ENCODE results near the gene DHCR7.

The DHCR7 gene

GRCh38 chr11:71456294-71456693, 8.1 kb upstream of the DHCR7 start:
- no peak for DNase-seq

DNA sequence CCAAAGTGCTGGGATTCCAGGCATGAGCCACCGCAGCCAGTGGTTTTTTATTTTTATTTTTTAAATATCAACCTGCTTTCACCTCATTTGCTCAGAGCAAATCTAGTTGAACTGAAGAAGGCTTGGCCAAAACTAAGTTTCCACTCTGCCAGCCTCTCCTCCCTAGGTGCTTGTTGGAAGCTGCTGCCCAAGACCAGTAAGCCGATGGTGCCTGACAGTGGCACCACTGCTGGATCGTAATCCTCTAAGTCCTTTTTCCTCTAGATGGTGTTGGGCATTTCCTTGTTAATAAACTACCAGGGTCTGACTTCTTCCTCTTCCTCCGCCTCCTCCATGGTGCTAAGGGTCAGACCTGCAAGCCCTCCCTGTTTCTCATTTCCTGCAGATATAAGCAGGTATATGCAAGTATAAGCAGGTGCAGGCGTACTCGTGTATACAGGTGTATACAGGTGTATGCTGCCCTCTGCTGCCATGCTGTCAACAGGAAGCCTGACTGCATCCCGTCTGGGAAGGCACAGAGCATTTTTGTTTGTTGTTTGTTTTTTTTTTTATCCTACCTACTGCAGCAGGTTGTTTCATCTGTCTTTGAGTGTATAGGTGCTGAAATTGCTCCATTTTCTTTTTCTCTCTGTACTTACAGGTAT, 6.4 kb upstream of the DHCR7 start:
- peak; percentile 59 for DNase-seq

GRCh38 chr11:71453918-71454304, 5.7 kb upstream of the DHCR7 start:
- no peak for DNase-seq

DNA sequence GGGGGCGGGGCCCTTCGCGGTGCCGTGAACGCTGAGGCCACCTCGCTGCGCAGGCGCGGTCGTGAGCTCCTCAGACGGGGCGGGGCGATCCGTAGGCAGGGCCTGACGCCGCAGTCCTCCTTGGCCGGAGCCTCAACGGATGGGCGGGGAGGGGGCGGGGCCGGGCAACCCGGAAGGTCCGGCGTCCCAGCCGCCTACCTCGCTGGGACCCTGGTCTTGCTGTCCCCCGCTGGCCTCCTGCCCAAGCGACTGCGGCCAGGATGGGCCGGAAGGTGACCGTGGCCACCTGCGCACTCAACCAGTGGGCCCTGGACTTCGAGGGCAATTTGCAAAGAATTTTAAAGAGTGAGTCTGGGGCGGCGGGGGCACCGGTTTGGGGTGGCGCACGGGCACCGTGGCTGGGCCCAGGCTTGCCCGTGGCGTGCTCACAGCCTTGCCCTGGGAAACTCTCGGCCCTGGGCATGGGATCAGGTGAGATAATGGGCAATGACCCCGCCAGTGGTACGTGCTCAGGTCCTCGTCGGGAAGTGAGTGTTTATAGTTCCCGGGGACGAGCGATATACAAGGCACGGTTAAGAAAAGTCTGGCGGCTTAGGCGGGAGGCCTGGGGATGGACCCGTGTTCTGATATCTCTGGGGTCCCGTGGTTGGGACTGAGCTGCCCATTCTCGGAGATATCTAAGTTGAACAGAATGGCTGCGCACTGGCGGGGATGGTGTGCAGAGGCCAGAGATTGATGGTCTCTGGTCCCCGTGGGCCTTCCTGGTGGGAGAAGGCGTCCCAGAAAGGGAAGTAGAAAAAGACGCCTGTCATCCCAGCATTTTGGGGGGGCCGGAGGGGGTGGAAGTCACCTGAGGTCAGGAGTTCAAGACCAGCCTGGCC, 5.1 kb upstream of the DHCR7 start, which contains the start of gene NADSYN1:
Gene NADSYN1, plus strand, starts transcription at position 167 of the 881 bp plus-strand sequence. Its CDS starts 94 bp downstream, at position 261.
- DNase-seq, result peak; percentile 94

DNA sequence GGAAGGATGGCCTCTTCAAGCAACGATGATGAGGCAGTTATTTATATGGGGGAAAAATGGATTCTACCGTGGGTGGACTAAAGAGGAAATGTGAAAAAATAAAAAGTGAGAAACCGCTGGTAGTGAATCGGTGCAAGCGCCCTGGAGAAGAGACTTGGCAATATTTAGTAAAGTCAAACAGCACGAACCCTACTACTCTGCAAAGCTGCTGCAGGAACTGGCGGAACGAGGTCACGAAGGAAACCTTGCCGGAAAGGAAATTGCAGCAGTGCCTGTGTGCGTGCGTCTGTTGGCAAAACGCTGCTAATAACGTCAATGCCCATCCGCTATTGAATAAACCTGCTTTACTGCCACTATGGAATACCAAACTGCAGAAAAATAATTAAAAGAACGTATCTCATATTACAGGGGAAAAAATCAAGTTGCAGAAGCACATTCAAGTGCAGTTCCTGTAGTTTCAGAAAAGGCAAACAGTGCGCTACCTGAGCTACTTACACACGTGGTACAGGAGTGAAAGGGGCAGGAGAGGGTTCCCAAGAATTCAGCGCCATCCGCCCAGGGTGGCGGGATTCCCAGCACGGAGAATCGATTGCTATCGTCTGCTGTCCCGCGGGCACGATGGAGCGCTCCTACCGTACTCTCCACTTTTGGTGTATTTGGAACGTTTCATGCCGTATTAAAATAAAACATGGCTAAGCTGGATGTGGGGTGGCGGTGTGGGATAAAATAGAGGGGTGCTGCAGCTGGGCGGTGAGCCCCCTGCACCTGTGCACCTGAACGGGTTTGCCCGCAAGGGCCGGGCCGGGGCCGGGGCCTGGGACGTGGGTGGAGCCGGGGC, 4.2 kb upstream of the DHCR7 start:
- DNase-seq, result peak; percentile 74

- peak; percentile 26 for DNase-seq
Observed at GRCh38 chr11:71451596-71452198, 3.5 kb upstream of the DHCR7 start.

GRCh38 chr11:71450939-71451338, 2.7 kb upstream of the DHCR7 start:
- DNase-seq, result no peak

DNA sequence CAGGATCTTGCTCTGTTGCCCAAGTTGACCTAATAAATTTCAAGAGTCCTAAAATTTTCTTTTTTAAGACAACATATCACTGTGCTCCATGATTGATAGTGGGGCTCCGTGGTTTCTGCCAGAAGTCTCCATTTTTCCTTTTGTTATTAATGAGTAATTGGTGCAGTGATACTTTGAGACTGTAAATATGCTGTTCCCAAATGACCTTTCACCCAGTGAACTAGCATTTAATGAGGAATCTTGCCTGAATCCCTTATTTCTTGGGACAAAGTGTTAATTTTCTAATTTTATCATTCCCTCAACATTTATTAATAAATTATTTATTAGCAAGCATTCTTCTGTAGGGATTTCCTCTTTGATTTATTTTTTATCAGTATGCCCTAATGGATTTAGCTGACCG, 2.3 kb upstream of the DHCR7 start:
- no peak for DNase-seq

DNA sequence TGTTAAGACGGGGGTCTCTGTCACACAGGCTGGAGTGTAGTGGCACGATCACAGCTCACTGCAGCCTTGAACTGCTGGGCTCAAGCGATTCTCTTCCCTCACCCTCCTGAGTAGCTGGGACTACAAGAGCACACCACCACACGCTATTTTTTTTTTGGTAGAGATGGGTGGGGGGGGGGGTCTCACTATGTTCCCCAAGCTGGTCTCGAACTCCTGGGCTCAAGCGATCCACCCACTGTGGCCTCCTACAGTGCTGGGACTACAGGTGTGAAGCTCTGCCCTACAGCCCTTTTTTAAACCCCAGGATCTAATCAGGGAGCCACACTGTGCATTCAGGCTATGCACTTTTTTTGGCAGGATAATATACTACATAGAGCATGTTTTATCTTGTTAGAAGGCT, 1.4 kb upstream of the DHCR7 start:
- no peak for DNase-seq

DNA sequence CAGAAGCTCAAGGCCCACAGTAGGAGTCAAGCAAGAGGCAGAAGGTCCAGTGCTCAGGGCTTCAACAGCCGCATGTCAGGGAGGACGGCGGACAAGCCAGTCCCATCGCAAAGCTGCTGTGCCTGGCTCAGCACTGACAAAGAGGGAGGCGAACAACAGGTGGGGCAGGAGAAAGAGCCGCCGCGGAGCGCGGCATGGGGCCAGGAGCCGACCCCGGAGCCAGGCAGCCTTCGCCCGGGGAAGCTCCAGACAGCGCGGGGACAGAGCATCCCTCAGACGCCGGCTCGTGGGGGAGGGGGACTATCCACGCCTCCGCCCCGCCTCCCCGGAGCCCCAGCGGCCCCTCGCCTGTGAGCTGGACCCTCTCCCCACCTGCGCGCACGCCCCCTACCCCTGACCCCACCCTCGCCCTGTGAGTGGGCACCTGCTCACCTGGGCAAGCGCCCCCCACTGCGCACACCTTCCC, 369 bp downstream of the DHCR7 start:
- no peak for DNase-seq

DNA sequence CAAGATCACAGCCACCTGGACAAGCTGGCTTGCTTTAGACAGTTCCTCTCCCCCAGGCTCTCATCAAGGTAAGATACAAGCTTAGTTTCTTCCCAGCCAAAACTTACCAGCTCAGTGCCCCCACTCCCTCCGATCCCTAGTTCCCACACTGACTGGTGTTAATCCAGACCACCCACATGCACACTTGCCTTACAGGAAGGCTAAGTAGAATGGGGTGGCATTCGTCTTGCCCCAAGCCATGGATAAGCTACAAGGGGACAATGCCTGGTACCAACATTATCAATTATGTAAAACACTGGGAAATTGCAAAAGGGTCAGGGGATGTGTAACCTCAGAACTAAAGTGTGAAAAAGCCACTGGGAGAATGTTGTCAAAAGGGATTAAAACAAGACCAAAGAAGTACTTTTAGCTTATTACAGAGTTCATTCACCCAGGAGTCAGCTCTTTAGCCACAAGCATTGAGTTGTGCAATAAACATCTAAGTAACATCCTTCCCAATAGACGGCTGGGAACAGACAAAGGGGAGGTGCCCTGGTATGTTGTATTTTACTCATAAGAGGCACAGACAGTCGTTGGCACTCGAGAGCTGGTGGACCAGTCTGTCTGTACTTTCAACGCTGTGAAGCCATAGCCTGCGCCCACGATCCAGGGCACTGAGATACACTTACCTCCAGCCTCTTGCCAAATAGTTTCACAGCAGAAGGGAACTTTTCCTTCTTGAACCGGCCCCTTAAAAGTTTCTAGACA, 1.1 kb downstream of the DHCR7 start:
- DNase-seq, result no peak

GRCh38 chr11:71446150-71446549, 2.0 kb downstream of the DHCR7 start:
- DNase-seq, result no peak

DNA sequence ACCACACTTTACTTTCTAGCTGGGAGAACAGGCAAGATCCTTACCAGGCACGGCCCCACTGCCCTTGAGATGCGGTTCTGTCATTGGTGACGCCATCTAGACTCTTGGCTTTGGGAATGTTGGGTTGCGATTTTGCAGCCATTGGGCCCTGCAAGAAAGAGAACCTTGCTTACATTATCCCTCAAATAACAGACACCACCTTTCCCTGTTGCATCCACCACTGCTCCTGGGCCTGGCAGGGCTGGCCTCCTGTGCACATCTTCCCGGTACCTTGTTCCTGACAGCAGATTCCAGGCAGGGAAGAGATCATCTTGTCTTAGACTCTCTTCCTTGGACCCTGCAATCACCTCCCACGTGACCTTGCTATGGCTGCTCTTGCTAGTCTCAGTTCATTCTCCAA, 3.4 kb downstream of the DHCR7 start:
- DNase-seq, result no peak

- DNase-seq, result no peak
Observed at GRCh38 chr11:71443736-71444445, 4.3 kb downstream of the DHCR7 start.

DNA sequence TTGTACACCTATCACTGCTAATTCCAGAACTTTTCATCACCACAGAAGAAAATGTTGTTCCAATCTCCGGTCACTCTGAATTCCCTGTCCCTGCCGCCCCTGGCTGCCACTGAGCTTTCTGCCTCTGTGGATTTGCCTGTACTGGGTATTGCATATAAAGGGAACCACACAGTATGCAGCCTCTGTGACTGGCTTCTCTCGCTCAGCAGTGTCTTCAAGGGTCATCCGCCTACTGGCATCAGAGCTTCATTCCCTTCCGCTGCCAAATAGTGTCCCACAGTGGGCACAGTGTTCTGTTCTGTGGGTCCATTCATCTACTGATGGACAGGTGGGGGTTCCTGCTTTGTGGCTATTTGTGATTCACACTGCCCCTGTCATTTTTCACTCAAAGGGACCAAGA, 5.3 kb downstream of the DHCR7 start:
- no peak for DNase-seq

DNA sequence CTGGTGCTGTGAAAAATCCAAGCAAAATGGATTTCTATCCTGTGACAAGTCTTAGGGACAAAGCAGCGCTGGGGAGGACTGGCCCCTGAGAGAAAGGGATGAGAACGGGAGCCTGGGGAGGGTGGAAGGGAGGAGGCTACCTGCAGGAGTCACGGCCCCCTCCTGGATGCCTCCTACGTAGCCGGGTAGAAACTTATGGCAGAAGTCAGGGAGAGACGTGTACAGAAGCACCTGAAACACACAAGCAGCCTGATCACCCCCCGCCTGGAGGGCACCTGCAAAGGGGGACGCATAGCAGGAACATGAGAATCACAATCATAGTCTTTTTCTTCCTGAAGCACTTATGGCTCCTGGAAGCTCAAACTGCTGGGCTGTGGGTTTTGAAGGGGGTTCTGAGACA, 6.1 kb downstream of the DHCR7 start:
- no peak for DNase-seq

- no peak for DNase-seq
Observed at GRCh38 chr11:71441251-71441650, 6.9 kb downstream of the DHCR7 start.

GRCh38 chr11:71440021-71440755, 8.0 kb downstream of the DHCR7 start:
- DNase-seq, result no peak

GRCh38 chr11:71438650-71439049, 9.5 kb downstream of the DHCR7 start:
- DNase-seq, result no peak

GRCh38 chr11:71437879-71438278, 10.3 kb downstream of the DHCR7 start:
- no peak for DNase-seq

DNA sequence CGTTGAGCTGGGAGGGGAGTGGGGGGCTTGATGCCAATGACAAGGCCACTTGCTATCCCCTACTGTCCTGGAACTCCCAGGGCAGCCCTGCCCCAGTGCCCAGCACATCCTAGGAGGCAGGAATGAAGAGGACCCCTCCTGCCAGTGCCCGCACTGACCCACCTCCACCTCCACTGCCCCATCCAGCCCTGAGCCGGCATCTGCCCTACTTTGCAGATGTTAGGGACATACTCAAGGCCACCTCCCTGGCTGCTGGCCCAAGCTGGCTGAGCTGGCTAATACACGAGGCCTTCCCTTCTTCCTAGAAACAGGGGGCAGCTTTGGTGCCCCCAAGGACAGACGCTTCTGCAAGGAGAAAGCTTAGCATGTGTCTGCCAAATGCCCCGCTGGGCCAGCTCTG, 10.8 kb downstream of the DHCR7 start:
- no peak for DNase-seq
